Common myeloid progenitor, CD34-positive (primary cell): ENCODE data around the gene TJP2.

Source experiments
- CTCF ChIA-PET: fragments of 350-600 bp; sonication (Branson Sonifier 250); formaldehyde crosslinking; loops from one replicate; lab custom pipeline; 2021; ENCODE audit warnings: antibody characterized with exemption; lab: Charles Lee
- POLR2A ChIA-PET: fragments of 350-600 bp; sonication (Branson Sonifier 250); formaldehyde crosslinking; loops from one replicate; lab custom pipeline; 2021; ENCODE audit warnings: antibody characterized with exemption; lab: Charles Lee
- DNase-seq, 3 donors: peaks; one replicate each; pipeline versions ENCODE4 v3.0.0 to v3.0.0-alpha.2; 2013
- H3K27ac ChIP-seq, 2 experiments: 1 replicate in 1 of 2; 2 replicates in 1 of 2; pipeline ENCODE4 v1.7.0; 2013; ENCODE audit warnings: inconsistent platforms in 2 of 2, low read length in 2 of 2, mild to moderate bottlenecking in 2 of 2, low read depth in 1 of 2, moderate library complexity in 1 of 2; ENCODE audit not compliant: severe bottlenecking in 2 of 2, insufficient read depth in 1 of 2, poor library complexity in 1 of 2
- H3K27me3 ChIP-seq, 5 experiments: replicated peaks in 2 of 5; 1 replicate in 3 of 5; 2 replicates in 2 of 5; pipeline versions ENCODE4 v1.6.1 to v1.7.0; 2013; ENCODE audit warnings: low read length in 4 of 5, mild to moderate bottlenecking in 2 of 5, moderate library complexity in 2 of 5, inconsistent platforms in 1 of 5; ENCODE audit not compliant: insufficient read depth in 5 of 5, control insufficient read depth in 4 of 5
- H3K36me3 ChIP-seq, 4 experiments: 1 replicate in 2 of 4; 2 replicates in 2 of 4; pipeline versions ENCODE4 v1.6.1 to v1.7.0; 2013; ENCODE audit warnings: low read length in 3 of 4, control low read depth in 1 of 4, mild to moderate bottlenecking in 1 of 4; ENCODE audit not compliant: control insufficient read depth in 4 of 4, insufficient read depth in 4 of 4
- H3K4me1 ChIP-seq, 4 experiments: 1 replicate in 3 of 4; 2 replicates in 1 of 4; pipeline versions ENCODE4 v1.6.1 to v1.7.1; 2013; ENCODE audit warnings: low read length in 3 of 4, mild to moderate bottlenecking in 3 of 4, control low read depth in 1 of 4, inconsistent platforms in 1 of 4, moderate library complexity in 1 of 4; ENCODE audit not compliant: control insufficient read depth in 4 of 4, insufficient read depth in 4 of 4; ENCODE audit errors: control extremely low read depth in 1 of 4
- H3K4me3 ChIP-seq, 7 experiments: 1 replicate in 4 of 7; 2 replicates in 3 of 7; pipeline versions ENCODE4 v1.5.1 to v1.7.0; 2013; ENCODE audit warnings: mild to moderate bottlenecking in 7 of 7, low read length in 6 of 7, moderate library complexity in 6 of 7, inconsistent platforms in 2 of 7, low read depth in 2 of 7, control low read depth in 1 of 7; ENCODE audit not compliant: insufficient read depth in 4 of 7, control insufficient read depth in 1 of 7; ENCODE audit errors: extremely low read depth in 1 of 7
- H3K9me3 ChIP-seq, 5 experiments: 1 replicate in 4 of 5; 2 replicates in 1 of 5; pipeline versions ENCODE4 v1.6.1 to v1.7.1; 2013; ENCODE audit warnings: low read length in 4 of 5, mild to moderate bottlenecking in 2 of 5, inconsistent platforms in 1 of 5, low read depth in 1 of 5, moderate library complexity in 1 of 5; ENCODE audit not compliant: control insufficient read depth in 4 of 5, insufficient read depth in 2 of 5; ENCODE audit errors: control extremely low read depth in 1 of 5
- WGBS: methylation state at CpG from one replicate; pipeline ENCODE4 v1.1.5; 2013; ENCODE audit not compliant: insufficient coverage; 5-methylcytosine and 5-hydroxymethylcytosine counted together

TJP2 gene

DNA sequence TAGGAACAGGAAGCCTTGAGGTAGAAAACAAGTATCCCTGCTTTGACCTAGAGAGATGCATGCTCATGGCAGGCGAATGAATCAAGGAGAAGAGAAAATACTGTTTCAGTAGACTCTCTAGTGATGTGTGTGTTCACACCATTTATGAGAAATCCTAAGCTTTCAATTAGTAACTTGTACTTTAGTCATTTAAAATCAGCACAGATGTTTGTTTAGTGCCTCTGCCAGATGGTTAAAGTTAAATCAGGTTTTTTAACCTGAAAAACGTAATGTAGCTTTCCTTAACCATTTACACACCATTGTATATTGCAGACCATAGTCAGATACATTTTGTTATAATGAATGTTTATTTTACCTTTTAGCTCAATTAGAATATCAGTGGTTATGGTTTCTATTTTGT, 5.0 kb downstream of the TJP2 start:
- CTCF ChIA-PET, result interaction anchor here (0.9 to 2.4 kb wide), 5 partner anchors 8 to 126 kb away, joined by 3 to 16 read pairs (median 9); no protein-coding TSS in a partner anchor
- Histone ChIP-seq H3K27ac (no peak overlapping the region), H3K9me3 (no peaks in the 10 kb centered on the region), H3K36me3 (peaks cover 0 to 5% (median 0%) of the 10 kb centered on the region in 4 experiments), H3K4me1 (peaks cover 5 to 57% (median 31%) of the 10 kb centered on the region in 4 experiments), H3K27me3 (no peaks in the 10 kb centered on the region), H3K4me3 (no peak overlapping the region)
- no CpG with 5 or more reads among the region's 2 CpGs for WGBS
- no peak for DNase-seq
- POLR2A ChIA-PET, result no interaction called here

DNA sequence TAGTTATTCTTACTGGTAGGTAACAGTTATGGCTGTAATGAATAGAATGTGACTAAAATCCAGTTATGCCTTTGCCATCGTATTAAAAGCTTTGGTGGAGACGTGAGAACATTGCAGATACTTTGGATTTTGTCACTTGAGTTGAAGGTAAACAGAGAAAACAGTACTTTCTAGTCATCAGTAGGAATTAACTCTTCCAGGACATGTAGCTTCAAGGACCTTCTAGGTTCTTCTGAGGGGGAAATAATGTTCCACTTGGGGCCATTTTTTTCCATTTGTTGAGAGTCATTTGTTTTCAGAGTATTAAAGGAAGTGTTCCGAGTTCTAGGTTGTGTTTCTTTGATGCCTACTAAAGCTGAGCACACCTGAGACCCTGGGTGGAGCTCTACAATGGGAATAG, 6.1 kb downstream of the TJP2 start:
- CTCF ChIA-PET, result interaction anchor here (1.2 to 3.0 kb wide), 9 partner anchors 11 to 144 kb away, joined by 3 to 15 read pairs (median 6); no protein-coding TSS in a partner anchor
- 88% methylated on average over 3 of the region's 3 CpGs for WGBS
- POLR2A ChIA-PET, result interaction anchor here (0.8 to 1.0 kb wide), 3 partner anchors 11 to 19 kb away, joined by 3 read pairs; no protein-coding TSS in a partner anchor
- Histone ChIP-seq H3K36me3 (peaks cover 0 to 5% (median 0%) of the 10 kb centered on the region in 4 experiments), H3K27me3 (no peaks in the 10 kb centered on the region), H3K27ac (peak overlapping the region; percentile 59 to 79), H3K4me1 (peaks cover 5 to 46% (median 20%) of the 10 kb centered on the region in 4 experiments), H3K4me3 (peak overlapping the region in 3 of 7 experiments; percentile 34 to 44 (median 35)), H3K9me3 (no peaks in the 10 kb centered on the region)
- DNase-seq, result no peak

DNA sequence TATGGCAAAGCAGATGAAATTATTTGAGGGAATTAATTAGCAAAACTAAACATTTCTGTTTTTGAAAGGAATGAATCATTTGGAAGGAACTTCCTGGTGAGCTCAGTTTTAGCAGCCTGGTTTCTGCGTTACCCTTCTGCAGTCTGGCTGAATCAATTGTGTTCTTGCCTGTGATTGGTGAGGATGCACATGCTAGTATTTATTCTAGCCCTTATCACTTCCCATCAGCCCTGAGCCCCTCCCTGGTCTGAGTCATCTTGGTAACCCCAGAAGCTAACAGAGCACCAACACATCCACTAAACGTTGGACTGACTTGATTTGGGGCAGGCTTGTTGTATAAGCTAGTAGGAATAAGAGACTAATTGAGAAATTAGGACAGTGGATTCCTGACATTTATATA, 6.6 kb downstream of the TJP2 start:
- ChIA-PET POLR2A (interaction anchor here (0.8 to 1.0 kb wide), 3 partner anchors 12 to 19 kb away, joined by 3 read pairs; no protein-coding TSS in a partner anchor), CTCF (interaction anchor here (1.0 to 3.0 kb wide), 14 partner anchors 11 to 145 kb away, joined by 3 to 15 read pairs (median 4); partner anchors contain the start of gene FXN)
- no CpG with 5 or more reads among the region's 2 CpGs for WGBS
- H3K9me3 ChIP-seq, result no peaks in the 10 kb centered on the region
- H3K27me3 ChIP-seq, result no peaks in the 10 kb centered on the region
- H3K36me3 ChIP-seq, result peaks cover 0 to 5% (median 0%) of the 10 kb centered on the region in 4 experiments
- H3K27ac ChIP-seq, result peak overlapping the region; percentile 59 to 79
- H3K4me1 ChIP-seq, result peaks cover 3 to 41% (median 16%) of the 10 kb centered on the region in 4 experiments
- peak; percentile 89 to 97 (median 95) for DNase-seq
- H3K4me3 ChIP-seq, result peak overlapping the region in 3 of 7 experiments; percentile 34 to 44 (median 35)

DNA sequence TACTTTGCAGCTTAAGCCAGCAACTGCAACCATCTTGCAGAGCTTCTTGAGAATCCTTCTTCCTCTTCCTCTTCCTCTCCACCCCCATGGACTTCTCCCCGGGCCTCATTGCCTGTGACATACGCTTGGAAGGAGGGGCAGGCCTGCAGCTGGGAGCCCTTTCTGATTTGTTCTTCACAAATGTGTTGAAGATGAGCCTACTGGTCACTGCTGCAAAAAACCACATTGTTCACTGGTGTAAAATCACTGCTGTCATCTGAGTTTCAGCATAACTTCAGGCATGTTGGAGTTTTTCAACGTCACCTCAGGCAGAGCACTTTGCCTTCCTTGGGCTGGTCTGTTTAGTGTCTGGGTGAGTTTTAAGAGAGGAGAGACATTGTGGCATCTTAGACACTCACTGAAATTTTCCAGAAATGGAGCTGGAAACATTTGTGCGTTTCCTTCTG, 7.9 kb downstream of the TJP2 start:
- DNase-seq, result no peak
- POLR2A ChIA-PET, result no interaction called here
- no peak overlapping the region for H3K27ac ChIP-seq

DNA sequence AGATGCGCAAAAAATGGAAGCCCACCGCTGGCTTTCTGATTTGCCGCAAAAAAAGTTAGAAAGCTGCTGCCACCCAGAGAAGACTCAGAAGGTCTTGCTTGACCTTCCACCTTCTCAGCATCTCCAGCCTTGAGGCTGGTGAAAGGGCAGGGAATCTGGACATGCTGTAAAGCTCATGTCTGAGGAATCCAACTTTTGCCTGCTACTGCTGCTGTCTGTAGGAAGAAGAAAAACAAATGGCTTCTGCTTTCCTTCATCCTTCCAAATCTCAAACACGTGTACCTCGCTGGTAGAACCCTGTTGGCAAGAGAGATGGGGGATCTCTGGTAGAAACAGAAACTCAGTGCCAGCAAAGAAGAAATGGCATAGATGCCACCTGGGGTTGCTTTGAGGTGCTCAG, 10.2 kb downstream of the TJP2 start:
- POLR2A ChIA-PET, result no interaction called here
- H3K27ac ChIP-seq, result no peak overlapping the region
- WGBS, result 97% methylated on average over 3 of the region's 5 CpGs
- CTCF ChIA-PET, result interaction anchor here (1.0 to 1.7 kb wide), 4 partner anchors 9 to 24 kb away, joined by 3 to 5 read pairs (median 4); no protein-coding TSS in a partner anchor
- DNase-seq, result no peak
- no peak overlapping the region for H3K4me3 ChIP-seq
- H3K36me3 ChIP-seq, result peaks cover 0 to 5% (median 0%) of the 10 kb centered on the region in 4 experiments
- peaks cover 3 to 48% (median 25%) of the 10 kb centered on the region in 4 experiments for H3K4me1 ChIP-seq
- H3K27me3 ChIP-seq, result no peaks in the 10 kb centered on the region
- no peaks in the 10 kb centered on the region for H3K9me3 ChIP-seq

More for the DNA sequence above, 7.9 kb downstream of the TJP2 start:
- Histone ChIP-seq H3K4me3 (peak overlapping the region in 1 of 7 experiments; percentile 34), H3K9me3 (no peaks in the 10 kb centered on the region), H3K36me3 (peaks cover 0 to 5% (median 0%) of the 10 kb centered on the region in 4 experiments), H3K4me1 (peaks cover 3 to 44% (median 18%) of the 10 kb centered on the region in 4 experiments), H3K27me3 (no peaks in the 10 kb centered on the region)
- CTCF ChIA-PET, result interaction anchor here (1.0 to 3.0 kb wide), 11 partner anchors 9 to 147 kb away, joined by 3 to 15 read pairs (median 5); partner anchors contain the start of gene FXN
- 53% methylated on average over 3 of the region's 4 CpGs for WGBS

DNA sequence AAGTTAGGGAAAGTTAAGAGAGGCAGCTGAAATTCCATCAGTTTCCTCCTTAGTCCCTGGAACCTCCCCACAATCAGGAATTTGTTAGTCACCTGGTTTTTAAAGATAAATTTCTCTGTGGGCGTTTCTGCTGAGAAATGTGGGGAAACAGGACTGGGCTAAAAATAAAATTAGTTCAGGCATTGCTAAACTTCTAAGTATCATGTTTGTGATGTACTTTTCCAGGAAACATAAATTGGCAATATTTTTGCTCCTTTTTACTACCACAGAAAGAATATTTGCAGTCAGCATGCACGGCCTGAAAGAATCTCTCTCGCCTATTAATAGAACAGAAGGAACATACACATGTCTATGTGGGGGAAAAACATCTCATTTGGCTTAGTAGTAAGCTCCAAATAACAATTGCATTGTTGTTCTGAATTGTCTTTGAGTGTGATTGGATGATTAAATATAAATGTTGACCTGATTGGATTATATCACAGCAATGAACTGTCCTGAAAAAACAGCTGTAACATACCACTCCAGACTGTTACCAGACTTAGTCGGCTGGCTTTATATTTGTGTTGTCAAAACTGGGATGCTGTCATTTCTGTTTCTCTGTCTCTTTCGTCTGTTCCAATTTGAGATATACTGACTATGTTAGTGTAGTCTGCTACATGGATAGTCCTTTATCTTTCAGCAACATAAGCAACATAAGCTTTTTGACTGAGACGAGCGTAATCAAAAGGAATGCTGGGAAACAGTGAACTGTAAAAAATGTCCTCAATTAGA, 12.9 kb downstream of the TJP2 start:
- CTCF ChIA-PET, result interaction anchor here (0.8 to 4.4 kb wide), 11 partner anchors 9 to 132 kb away, joined by 3 to 37 read pairs (median 6); partner anchors contain the start of gene TJP2

More for the DNA sequence above, 12.9 kb downstream of the TJP2 start:
- Histone ChIP-seq H3K36me3 (peaks cover 0 to 2% (median 0%) of the 10 kb centered on the region in 4 experiments), H3K27ac (peak overlapping the region in 1 of 2 experiments; percentile 46), H3K27me3 (no peaks in the 10 kb centered on the region), H3K4me1 (peaks cover 2 to 39% (median 21%) of the 10 kb centered on the region in 4 experiments), H3K4me3 (peak overlapping the region in 1 of 7 experiments; percentile 1), H3K9me3 (no peaks in the 10 kb centered on the region)
- POLR2A ChIA-PET, result interaction anchor here (0.6 kb wide), 1 partner anchor 68 kb away, joined by 3 read pairs; no protein-coding TSS in a partner anchor
- whole genome bisulfite sequencing, result 63% methylated on average over 2 of the region's 7 CpGs
- peak in 2 of 3 donors; percentile 30 to 54 for DNase-seq
